HG03103 (cell line): Measurements from ENCODE around the gene FOXC1.

Experiments
- ATAC-seq: cut with Tn5 transposase; IDR thresholded peaks from one replicate; pipeline ENCODE4 v1.9.1; 2021; ENCODE audit warnings: low read depth; ENCODE audit not compliant: unreplicated experiment

The FOXC1 gene

DNA sequence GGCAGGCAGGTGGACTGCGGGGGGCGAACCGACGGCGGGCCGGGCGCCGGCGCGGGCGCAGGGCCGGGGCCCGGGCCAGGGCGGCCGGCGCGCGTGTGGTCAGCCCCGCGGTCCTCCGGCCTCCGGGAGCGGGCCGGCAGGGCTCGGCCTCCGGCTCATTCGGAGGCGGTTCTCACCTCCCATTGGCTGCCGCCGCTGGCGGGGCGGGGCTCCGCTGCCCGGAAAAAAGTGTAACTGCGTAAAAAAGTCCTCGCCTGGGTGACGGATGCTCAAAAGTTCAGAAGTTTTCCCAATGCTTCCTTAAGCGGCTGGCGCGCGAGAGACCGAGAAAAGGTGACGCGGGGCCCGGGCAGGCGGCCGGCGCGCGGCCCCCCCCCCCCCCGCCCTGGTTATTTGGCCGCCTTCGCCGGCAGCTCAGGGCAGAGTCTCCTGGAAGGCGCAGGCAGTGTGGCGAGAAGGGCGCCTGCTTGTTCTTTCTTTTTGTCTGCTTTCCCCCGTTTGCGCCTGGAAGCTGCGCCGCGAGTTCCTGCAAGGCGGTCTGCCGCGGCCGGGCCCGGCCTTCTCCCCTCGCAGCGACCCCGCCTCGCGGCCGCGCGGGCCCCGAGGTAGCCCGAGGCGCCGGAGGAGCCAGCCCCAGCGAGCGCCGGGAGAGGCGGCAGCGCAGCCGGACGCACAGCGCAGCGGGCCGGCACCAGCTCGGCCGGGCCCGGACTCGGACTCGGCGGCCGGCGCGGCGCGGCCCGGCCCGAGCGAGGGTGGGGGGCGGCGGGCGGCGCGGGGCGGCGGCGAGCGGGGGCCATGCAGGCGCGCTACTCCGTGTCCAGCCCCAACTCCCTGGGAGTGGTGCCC lies at the start of gene FOXC1:
Gene FOXC1, plus strand, starts transcription at position 268 of the 849 bp plus-strand sequence. Its CDS starts 531 bp downstream, at position 799.
- no peak for ATAC-seq

DNA sequence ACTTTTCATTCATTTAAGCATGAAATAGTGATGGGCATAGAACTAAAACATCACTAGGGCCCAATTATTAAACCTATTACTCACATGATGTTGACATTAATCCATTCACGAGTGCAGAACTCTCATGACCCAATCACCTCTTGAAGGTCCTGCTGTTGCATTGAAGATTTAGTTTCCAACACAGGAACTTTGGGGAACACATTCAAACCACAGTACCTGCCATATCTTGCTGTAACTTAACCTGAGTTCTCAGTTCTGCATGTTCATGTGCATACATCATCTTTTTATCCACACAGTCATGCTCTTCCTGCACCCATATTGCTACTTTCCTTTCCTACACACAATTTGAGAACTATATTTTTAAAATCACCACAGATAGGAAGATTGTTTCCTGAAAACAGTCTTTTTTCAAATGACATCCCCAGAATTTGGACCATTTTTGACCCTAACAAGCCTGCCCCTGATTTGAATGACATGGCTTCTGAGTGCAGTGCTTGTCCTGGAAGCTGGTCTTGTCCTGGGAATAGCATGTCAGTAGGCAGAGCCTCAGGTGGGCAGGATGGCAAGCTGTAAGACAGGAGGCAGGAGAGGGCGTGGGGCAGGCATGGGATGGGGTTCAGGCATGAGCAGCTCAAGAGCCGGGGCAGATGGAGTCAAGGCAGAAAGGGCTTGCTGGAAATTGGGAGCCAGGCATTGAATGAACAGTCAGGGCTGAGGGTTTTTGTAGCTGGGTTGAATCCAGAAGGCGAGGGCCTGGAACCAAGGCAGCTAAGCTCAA lies 49.2 kb upstream of the FOXC1 start:
- ATAC-seq: no peak

DNA sequence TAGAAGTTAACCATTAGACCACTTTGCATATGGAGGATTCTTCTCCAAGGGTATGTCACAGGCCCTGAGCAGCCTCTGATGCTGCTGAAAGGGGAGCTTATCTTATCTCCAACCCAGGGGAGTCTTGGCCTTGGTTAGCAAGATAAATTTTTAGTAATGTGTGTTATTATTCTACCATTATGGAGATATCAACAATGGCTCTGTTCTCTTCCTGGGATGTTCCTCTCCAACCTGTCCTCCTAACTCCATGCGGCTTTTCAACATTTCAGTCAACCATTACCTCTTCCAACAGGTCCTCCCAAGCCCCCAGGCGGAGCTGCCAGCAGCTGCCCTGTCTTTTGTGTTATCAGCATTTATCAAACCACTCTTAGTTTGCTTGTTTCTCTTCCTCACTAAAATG lies 48.4 kb upstream of the FOXC1 start:
- no peak for ATAC-seq

DNA sequence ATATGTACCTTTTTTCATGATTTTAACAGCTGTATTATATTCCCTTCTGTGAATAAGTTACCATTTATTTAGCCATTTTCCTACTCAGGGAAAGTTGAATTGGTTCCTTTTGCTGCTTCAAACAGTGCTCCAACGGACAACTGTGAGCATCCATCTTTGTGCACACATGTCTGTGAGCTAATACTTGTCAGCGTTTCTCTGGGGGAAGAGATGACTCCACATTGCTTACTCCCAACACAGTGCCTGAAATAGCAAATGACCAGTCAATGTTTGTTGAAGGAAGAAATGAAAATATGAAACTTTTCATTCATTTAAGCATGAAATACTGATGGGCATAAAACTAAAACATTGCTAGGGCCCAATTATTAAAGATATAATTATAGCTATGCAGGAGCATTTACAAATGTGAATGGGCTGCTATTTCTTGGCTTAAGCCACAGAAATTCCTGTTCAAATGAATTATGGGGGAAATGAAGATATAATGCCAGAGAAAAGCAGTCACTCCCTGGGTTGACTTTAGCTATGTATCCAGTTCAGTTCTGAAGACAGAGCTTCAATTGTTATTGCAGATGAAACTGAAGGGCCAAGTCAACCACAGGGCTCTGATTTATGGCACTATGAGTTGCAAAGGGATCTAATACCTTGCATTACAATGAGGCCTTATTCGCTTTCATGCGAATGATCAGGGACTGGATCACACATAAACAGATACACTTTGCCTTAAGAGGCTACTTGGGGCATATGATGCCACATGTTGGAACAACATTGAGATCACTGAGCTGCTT lies 47.4 kb upstream of the FOXC1 start:
- no peak for ATAC-seq

DNA sequence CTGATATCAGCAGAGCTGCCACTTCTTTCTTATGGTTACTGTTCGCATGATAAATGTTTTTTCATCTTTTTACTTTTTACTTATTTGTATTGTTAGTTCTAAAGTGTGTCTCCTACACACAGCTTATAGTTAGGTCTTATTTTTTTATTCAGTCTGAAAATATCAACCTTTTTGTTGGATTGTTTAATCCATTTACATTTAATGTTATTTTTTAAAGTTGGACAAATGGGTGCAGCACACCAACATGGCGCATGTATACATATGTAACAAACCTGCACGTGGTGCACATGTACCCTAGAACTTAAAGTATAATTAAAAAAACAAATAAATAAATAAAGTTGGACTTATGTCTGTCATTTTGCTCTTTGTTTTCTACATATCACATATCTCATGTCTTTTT lies 40.3 kb upstream of the FOXC1 start:
- ATAC-seq: no peak

DNA sequence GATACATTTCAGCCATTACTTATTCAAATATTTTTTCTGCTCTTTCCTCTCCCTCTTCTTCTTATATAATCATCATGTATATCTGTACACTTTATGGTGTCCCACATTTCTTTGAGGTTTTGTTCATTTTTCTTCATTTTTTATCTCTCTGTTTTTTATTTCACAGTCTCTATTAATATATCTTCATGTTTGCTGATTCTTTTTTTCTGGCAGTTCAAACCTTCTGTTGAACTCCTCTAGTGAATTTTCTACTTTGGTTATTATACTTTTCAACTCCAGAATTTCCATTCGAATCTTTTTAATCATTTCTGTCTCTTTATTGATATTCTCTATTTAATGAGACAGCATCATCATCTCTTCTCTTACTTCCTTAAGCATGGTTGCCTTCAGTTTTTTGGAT lies 38.9 kb upstream of the FOXC1 start:
- ATAC-seq: no peak

DNA sequence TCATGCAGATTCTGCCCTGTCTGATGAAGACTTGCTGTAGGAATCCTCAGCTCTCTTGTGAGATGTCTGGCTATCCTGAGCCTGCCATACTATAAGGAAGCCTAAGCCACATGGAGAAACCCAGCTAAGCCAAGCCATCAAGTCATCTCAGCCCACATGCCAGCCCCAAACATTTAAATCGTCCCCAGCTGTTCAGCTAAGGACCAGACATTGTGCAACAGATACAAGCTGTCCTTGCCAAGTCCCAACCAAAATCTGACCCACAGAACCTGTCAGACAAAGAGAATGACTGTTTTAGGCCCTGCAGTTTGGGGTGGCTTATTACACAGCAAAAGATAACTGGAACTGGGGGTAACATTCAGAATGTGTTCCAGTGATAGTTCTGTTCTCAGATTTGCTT lies 36.8 kb upstream of the FOXC1 start:
- no peak for ATAC-seq

DNA sequence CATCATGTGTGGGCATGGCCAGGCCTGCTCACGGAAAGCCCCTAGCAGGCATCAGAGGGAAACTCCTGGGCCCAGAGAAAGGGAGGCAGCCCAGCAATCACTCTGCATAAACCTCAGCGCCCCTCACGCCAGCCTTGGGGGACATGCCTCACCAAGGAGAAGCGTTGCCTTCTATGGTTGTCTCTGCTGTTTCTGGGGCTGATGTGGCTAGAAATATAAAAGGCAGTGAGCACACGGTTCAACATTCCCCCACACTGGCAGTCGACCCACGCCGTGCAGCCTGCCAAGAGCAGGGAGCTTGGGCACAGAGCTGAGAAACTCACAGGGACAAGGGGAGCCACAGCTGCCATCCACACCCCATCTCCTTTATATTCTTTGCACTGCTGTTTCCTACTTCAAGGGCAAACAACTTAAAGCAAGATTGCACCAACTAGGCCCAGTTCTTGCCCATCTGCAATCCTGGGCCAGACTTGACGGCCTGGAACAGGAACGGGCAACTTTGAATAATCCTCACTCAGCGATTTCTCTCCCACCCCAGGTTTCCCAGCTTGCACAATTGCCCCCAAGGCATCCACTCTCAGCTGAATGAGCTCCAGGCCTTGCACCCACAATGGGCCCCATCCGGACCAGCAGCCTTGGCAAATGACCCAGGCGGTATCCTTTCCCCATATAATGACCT lies 35.5 kb upstream of the FOXC1 start:
- no peak for ATAC-seq

DNA sequence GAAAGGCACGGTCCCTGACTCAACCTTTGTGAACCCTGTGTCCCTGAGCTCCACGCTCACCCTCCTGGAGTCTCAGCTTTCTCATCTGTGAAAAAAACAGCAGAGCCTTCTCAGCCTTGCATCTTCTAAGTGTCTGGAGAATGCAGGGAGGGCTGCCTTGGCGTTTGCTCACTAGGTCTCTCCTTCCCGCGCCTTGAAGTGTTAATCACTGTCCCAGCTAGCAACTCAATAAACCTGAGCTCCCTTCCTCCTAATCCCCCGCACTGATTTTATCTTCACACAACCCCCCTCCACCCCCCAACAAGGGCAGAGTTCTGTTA lies 34.9 kb upstream of the FOXC1 start:
- no peak for ATAC-seq

DNA sequence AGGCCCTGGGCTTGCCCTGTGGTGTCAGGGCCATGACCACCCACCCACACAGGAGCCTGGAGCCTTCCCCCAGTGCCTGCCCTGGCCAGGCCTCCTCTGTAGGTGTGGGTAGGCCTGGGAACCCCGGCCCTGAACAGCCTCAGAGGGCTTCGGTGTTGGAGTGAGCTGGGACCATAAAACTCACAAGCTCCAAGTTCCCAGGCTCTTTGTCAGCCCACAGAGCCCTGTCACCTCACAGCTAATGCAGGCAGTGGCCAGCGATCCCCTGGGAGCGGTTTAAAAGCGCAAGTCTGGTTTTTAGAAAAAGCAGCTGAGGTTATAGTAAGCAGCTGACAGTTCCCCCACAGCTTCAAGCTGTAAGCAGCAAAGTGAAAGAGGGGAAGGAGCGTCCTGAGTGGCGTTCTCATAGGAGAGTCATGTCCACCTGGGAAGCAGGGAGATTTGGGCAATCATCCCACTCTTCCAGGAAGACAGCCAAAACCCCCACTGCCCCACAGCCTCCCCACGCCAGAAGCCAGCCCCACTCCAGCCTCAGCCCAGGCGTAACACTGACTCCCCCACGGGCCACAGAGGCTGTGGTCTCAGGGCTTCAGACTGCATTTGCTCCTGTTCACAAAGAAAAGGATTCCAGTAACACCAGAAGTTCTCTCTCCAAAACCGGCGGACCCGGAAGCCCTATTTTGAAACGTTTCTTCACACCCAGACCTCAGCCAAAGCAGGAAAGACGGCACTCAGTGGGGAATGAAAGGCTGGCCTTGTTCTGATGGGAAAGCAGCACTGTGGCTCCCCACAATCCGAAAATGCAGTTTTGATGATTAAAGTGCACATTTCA lies 34.3 kb upstream of the FOXC1 start:
- ATAC-seq: no peak

DNA sequence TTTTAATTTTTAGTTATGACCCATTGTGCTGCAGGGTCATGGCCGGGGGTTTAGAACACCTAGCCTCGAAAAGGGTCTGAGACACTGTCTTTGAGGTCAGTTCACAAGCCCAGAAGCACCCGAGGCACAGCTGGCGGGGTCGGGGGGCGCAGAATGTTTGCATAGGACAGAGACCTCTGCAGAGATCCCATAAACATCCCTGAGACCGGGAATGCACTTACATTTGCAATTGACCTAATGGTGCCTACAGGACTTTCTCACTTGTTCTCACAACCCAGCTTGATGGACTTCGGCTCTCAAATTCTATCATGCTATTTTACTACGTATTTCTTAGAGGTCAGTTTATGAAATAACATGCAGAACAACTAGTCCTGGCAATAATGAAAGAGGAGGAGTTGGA lies 33.5 kb upstream of the FOXC1 start:
- ATAC-seq: no peak

DNA sequence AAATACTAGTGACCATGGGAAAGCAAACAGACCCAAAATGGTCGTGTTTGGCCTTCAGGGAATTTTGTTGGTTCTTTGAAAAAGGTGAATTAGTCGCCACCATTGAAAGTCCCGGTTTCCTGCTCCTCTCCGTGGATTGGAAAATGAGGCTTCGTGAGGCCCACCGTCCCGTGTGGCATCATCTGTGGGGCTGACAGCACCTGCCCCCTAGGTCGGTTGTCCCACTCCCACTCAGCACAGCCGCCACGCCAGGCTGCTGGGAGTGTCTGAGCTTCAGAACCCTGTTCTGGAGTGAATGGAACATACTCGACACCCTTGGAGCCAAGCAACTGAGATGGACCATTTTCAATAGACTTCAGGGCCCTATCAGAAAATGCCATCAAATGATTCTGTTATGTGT lies 33.0 kb upstream of the FOXC1 start:
- no peak for ATAC-seq

DNA sequence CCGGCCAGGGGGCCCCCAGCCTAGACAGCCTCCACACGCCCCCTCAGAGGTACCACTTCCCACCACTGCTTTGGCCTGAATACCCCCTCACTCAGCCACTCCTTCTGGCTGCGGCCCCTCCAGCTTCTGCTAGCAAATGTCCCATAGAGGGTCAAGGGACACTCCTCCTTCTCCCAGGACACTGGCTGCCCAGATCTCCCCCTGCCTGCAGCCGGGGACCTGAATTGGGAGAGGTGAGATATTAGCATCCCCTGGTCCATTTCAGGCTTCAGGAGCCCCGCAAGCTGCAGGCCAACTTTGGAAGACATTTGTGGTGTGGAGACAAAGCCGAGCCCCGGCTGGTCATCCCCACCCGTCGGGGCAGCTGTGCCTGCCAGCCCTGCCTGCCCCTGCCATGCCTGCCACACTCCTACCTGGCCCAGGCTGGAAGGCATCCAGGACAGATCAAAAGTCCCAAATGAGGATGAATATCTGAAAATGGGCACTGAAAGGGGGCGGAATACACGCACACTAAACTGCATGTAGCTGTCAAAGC lies 32.5 kb upstream of the FOXC1 start:
- ATAC-seq: no peak

DNA sequence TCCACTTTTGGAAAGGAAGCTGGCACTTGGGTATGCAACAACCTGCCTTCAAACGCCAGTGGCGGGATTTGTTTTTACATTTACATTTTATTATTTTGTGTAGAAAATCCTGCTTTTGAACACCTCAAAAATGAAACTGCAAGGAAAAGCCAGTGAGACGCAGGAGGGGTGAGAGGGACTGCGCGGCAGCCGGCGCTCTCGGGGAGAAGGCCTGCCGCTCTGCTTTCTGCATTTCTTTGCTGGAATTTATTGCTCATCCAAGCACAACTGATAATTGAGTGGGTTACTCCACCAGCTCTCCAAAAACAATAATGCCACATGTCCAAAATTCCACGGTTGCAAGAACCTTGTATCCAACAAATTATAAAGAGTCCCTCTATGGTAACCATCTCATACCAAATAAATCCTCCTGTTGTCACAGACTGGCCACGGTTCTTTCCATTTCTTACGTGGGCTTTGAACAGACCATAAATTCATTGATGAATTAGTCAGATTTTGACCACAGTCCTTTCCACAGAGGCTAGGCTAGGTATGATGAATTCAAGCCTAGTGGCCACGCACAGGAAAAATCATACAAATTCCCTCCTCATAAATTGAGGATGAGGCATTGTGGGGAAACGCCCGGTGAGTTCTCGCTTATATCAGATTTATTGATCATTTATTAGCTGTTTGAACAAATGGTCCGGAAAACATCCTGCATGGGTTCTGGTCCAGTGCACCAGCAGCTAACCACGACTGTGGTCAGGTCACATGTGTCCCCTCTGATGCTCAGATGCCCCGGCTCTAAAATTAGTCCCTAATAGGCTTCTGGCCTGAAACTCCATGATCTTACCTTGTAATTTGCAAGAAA lies 31.6 kb upstream of the FOXC1 start:
- no peak for ATAC-seq

DNA sequence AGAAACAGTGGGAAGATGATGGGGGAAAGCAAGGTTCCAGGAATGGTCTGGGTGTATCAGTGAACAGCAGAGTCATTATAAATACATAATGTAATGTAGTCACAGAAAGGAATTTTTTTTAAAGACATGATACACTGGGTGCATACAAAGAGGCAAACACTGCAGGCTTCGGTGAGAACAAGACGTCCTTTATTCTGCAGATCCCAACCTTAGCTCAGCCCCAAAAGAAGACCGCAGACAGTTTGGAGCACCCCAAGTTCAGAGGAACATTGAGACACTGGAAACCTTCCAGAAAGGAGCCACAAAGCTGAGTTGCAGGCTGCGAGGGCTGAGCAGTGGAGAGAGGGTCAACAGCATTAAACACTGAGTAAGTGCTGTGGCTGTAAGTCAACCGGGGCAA lies 30.6 kb upstream of the FOXC1 start:
- no peak for ATAC-seq

DNA sequence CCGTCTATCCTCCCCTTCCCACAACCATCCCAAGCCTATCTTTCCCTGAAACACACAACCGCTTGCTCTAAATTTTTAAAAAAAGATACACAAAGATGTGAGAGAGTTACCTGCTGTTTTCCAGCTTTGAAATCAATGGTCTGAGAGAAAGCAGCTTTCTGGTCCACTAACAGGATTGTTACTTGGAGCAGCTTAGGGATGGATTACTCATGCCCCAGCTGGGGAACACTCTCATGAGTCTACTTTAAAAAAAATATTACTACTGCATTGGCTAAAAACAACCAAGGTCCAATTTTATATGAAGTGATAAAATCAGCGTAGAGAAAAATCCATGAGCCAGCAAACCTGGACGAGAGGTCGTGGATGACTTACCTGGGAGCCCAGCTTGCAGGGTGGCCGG lies 29.6 kb upstream of the FOXC1 start:
- no peak for ATAC-seq

DNA sequence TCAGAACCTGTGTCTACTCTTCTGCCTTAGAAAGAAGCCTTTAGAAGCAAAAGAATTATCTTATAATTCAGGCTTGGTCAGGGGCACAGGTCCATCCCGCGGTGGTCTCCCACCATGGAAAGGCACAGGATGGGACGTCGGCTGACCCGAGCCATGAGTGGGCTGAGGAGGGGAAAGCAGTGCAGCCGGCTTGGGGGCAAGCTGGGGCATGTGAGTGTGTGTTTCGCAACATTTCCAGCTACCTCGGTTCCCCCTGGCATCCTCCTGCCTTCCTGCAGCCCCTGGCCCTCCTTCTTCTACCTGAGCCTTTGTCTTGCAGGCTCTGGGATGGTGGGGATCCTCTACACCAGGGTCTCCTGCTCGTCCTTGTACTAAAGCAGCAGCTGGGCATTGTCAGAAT lies 29.1 kb upstream of the FOXC1 start:
- no peak for ATAC-seq

DNA sequence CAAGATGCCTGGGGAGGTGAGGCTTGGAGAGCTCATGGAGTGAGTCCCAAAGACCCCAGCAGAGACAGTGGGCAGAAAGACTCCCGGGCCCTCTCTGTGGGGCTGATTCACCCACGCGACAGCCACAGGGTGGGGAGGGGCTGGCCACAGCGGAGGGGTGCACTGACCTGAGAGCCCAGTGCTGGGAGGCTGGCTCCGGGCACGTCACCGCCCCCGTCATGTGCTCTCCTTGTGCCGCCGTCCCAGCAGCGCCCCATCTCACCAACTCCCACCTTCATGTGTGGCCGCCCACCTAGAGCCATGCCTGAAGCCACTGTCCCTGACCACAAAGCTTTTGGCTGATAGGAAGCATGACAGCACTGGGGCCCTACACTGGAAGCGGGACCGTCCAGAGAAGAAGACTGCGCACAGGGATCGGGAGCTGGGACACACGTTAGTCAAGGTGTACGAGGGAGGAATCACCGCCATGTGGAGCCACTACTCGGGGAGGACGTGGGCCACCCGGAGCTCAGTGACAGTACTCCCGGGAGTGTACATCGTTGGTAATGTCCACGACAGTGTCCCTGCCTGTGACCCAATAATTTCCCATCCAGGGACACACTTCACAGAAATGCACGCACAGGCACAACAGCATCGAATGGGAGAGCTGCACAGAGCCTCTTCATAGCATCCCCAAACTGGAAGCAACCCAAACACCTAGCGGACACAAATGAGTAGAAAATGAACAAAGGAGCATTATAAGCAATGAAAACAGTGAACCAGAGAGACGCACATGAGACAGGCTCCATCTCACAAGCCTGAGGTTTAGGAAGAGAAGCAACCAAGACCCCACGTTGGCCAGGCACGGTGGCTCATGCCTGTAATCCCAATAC lies 28.4 kb upstream of the FOXC1 start:
- no peak for ATAC-seq
